AG04449 (cell line): ENCODE data around the gene LRIF1.

Experiments used
- CTCF ChIA-PET: fragments of 350-600 bp; formaldehyde crosslinking; extraction: SDS; loops from one replicate; lab custom pipeline; 2021; ENCODE audit warnings: antibody characterized with exemption; lab: Yijun Ruan, JAX
- POLR2A ChIA-PET: fragments of 400-600, 350-600 bp; formaldehyde crosslinking; extraction: SDS; loops from one replicate; lab custom pipeline; 2020; ENCODE audit warnings: antibody characterized with exemption, inconsistent platforms; lab: Yijun Ruan, JAX
- DNase-seq: peaks from one replicate; pipeline ENCODE4 v3.0.0-alpha.2; 2010; ENCODE audit warnings: low read depth, low spot score
- H3K4me3 ChIP-seq: 2 replicates; pipeline ENCODE4 v1.5.1; 2011; ENCODE audit warnings: low read depth, mild to moderate bottlenecking, control low read depth, low read length
- TF ChIP-seq, protein P1 (sequence below): IDR thresholded peaks from one replicate; pipeline ENCODE4 v1.5.1; 2011; ENCODE audit warnings: mild to moderate bottlenecking, moderate library complexity, low read length, control low read depth, inconsistent platforms; ENCODE audit not compliant: insufficient read depth; ENCODE audit errors: missing control alignments

Gene LRIF1

DNA sequence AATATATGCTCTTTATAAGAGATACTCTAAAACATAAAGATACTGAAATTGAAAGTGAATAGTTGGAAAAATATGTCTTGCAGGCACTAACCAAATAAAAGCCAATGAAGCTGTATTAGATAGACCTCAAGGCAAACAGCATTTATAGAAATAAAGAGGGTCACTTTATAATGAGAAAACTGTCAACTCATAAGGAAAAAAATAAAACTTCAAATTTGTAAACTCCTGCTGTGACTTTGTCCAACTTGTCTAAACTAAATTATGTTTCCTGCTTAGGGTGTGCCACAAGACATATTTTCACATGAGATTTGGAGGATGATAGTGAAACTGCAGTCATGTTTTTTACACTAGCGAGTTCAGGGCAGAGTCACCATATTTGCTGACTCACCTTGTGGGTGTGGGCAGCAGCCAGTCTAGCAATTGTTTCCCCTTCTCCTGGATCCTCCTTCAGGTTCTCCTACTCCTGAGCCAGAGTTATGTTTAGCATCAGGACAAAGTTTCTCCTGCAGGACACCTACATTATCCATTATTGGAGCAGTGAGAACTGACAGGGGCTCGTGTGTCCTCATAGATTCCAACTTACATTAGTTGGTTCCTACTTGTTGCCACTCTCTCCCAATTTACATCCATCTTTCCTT lies 46.9 kb downstream of the LRIF1 start:
- POLR2A ChIA-PET = no interaction called here
- CTCF ChIA-PET = no interaction called here
- no peak for DNase-seq
- no peak overlapping the region for H3K4me3 ChIP-seq
- TF ChIP-seq, protein P1, sequence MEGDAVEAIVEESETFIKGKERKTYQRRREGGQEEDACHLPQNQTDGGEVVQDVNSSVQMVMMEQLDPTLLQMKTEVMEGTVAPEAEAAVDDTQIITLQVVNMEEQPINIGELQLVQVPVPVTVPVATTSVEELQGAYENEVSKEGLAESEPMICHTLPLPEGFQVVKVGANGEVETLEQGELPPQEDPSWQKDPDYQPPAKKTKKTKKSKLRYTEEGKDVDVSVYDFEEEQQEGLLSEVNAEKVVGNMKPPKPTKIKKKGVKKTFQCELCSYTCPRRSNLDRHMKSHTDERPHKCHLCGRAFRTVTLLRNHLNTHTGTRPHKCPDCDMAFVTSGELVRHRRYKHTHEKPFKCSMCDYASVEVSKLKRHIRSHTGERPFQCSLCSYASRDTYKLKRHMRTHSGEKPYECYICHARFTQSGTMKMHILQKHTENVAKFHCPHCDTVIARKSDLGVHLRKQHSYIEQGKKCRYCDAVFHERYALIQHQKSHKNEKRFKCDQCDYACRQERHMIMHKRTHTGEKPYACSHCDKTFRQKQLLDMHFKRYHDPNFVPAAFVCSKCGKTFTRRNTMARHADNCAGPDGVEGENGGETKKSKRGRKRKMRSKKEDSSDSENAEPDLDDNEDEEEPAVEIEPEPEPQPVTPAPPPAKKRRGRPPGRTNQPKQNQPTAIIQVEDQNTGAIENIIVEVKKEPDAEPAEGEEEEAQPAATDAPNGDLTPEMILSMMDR = no peak

- CTCF ChIA-PET = no interaction called here
- POLR2A ChIA-PET = no interaction called here
- no peak for DNase-seq
- no peak overlapping the region for H3K4me3 ChIP-seq
- TF ChIP-seq, protein P1 = no peak
These were observed 47.5 kb downstream of the LRIF1 start for GRCh38 chr1:110916274-110916668.

GRCh38 chr1:110915804-110916203 lies 47.9 kb downstream of the LRIF1 start:
- TF ChIP-seq, protein P1 = no peak
- DNase-seq = no peak
- ChIA-PET CTCF (no interaction called here), POLR2A (no interaction called here)
- H3K4me3 ChIP-seq = no peak overlapping the region

DNA sequence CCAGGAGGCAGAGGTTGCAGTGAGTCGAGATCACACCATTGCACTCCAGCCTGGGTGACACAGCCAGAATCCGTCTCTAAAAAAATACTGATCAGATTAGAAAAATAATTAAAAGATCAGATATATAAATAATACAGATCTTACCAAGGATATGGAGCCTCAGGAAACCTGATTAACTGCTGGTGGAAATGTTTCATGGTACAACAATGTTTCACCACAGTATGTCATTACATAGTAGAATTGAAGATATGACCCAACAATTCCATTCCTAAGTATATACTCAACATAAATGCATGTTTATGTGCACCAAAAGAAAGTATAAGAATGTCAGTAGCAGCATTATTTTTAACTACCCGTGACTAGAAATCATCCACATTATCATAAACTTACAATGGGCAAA lies 49.0 kb downstream of the LRIF1 start:
- POLR2A ChIA-PET = no interaction called here
- TF ChIP-seq, protein P1 = no peak
- no peak for DNase-seq
- CTCF ChIA-PET = no interaction called here
- H3K4me3 ChIP-seq = no peak overlapping the region

GRCh38 chr1:110912784-110913183 lies 50.9 kb downstream of the LRIF1 start:
- no peak for DNase-seq
- H3K4me3 ChIP-seq = no peak overlapping the region
- ChIA-PET POLR2A (no interaction called here), CTCF (no interaction called here)
- TF ChIP-seq, protein P1 = no peak

DNA sequence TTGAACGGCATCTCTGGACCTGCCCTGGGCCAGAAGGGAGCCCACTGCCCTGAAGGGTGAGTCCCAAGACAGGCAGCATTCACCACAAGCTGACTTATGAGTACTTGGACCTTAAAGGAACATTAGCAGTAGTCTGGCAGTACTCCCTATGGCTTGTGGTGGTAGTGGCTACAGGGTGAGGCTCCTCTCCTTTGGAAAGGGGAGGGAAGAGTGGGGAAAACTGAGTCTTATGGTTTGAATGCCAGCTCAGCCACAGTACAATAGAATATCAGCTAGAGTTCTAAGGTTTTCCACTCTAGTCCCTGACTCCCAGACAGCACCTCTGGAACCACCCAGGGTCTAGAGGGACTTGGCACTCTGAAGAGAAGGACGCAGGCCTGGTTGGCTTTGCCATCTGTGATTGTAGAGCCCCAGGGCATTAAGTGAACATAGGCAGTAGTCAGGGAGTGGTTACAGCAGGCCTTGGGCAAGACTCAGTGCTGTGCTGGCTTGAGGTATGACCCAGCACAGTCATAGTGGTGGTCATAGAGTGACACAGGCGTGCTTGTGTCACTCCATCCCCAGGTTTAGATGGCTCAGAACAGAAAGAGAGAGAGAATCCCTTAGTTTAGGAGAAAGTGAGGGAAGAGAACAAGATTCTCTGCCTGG lies 59.7 kb downstream of the LRIF1 start:
- POLR2A ChIA-PET = no interaction called here
- no peak overlapping the region for H3K4me3 ChIP-seq
- CTCF ChIA-PET = no interaction called here
- TF ChIP-seq, protein P1 = no peak
- no peak for DNase-seq
